Activated CD4-positive, alpha-beta T cell treated with anti-CD3 and anti-CD28 coated beads, Interleukin-2, amount 10 ng/mL, durations not matched to agents 7 days and 5 days (primary cell): Measurements from ENCODE around the gene AKAP1. TPM values are rescaled to one million over a fixed set of nuclear protein-coding genes. Genes with fewer than 3 reads are reported as not detected.

Source experiments
- CTCF ChIA-PET: fragments of 350-600 bp; sonication (Branson Sonifier 250); formaldehyde crosslinking; loops from one replicate; lab custom pipeline; 2021; ENCODE audit warnings: antibody characterized with exemption; lab: Charles Lee
- POLR2A ChIA-PET: fragments of 350-600 bp; sonication (Branson Sonifier 250); formaldehyde crosslinking; loops from one replicate; lab custom pipeline; 2021; ENCODE audit warnings: antibody characterized with exemption; lab: Charles Lee
- DNase-seq: peaks from one replicate; pipeline ENCODE4 v3.0.0-alpha.2; 2020
- H3K27ac Mint-ChIP-seq: one replicate; pipeline ENCODE4 v1.8.0; 2021; ENCODE audit warnings: mild to moderate bottlenecking, moderate library complexity, mixed read lengths
- H3K27me3 Mint-ChIP-seq: one replicate; pipeline ENCODE4 v1.8.0; 2021; ENCODE audit warnings: mixed read lengths
- H3K36me3 Mint-ChIP-seq: one replicate; pipeline ENCODE4 v1.8.0; 2021; ENCODE audit warnings: low read depth, mixed read lengths
- H3K4me1 Mint-ChIP-seq: one replicate; pipeline ENCODE4 v1.8.0; 2021; ENCODE audit warnings: mixed read lengths
- H3K4me3 Mint-ChIP-seq: one replicate; pipeline ENCODE4 v1.8.0; 2021; ENCODE audit warnings: mild to moderate bottlenecking, moderate library complexity, mixed read lengths
- H3K9me3 Mint-ChIP-seq: one replicate; pipeline ENCODE4 v1.8.0; 2021; ENCODE audit warnings: mixed read lengths
- total RNA-seq, 2 experiments: library from RNA; stranded (reverse); gene quantifications; one replicate each; pipeline ENCODE4 v1.2.3, GENCODE V29; 2021

Gene AKAP1
- total RNA-seq, 2 experiments from 2014 or later, result 25.4 to 29.7 TPM

DNA sequence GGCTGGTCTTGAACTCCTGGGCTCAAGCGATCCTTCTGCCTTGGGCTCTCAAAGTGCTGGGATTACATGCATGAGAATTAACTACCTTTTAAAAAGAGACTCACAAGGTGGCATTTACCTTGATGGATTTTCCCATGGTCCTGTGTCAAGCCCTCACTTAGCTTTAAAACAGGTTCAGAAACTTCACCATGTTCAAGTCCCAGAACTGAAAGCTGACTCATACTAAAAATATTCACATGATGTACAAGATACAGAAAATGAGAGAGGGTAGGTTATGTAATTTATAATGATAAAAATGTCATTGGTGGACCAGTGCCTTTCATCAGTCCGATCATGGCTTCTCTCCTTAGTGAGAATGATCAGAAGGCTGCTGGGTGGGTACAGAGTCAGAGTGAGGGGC lies 4.3 kb upstream of the AKAP1 start:
- peaks cover 16% of the 10 kb centered on the region for H3K4me1 Mint-ChIP-seq
- H3K4me3 Mint-ChIP-seq, result no peak overlapping the region
- POLR2A ChIA-PET, result no interaction called here
- no peaks in the 10 kb centered on the region for H3K9me3 Mint-ChIP-seq
- DNase-seq, result no peak
- peaks cover 6% of the 10 kb centered on the region for H3K27me3 Mint-ChIP-seq
- no peaks in the 10 kb centered on the region for H3K36me3 Mint-ChIP-seq
- CTCF ChIA-PET, result no interaction called here
- no peak overlapping the region for H3K27ac Mint-ChIP-seq

GRCh38 chr17:57082441-57082840 lies 2.6 kb upstream of the AKAP1 start:
- POLR2A ChIA-PET, result no interaction called here
- no peaks in the 10 kb centered on the region for H3K36me3 Mint-ChIP-seq
- H3K9me3 Mint-ChIP-seq, result no peaks in the 10 kb centered on the region
- peaks cover 4% of the 10 kb centered on the region for H3K27me3 Mint-ChIP-seq
- peaks cover 29% of the 10 kb centered on the region for H3K4me1 Mint-ChIP-seq
- no peak overlapping the region for H3K27ac Mint-ChIP-seq
- no peak overlapping the region for H3K4me3 Mint-ChIP-seq
- CTCF ChIA-PET, result interaction anchor here (0.7 kb wide), 1 partner anchor 202 kb away, joined by 3 read pairs; no protein-coding TSS in a partner anchor
- DNase-seq, result no peak

- Mint-ChIP-seq H3K9me3 (no peaks in the 10 kb centered on the region), H3K27me3 (peaks cover 4% of the 10 kb centered on the region), H3K4me3 (peak overlapping the region; percentile 86), H3K27ac (peak overlapping the region; percentile 94), H3K36me3 (no peaks in the 10 kb centered on the region), H3K4me1 (peaks cover 37% of the 10 kb centered on the region)
- CTCF ChIA-PET, result interaction anchor here (0.6 to 1.6 kb wide), 4 partner anchors 18 to 106 kb away, joined by 3 to 5 read pairs (median 3); partner anchors contain the start of gene SCPEP1
- POLR2A ChIA-PET, result no interaction called here
- no peak for DNase-seq
These were observed 665 bp upstream of the AKAP1 start for GRCh38 chr17:57084361-57084801.

GRCh38 chr17:57085448-57086068 lies 512 bp downstream of the AKAP1 start:
- H3K9me3 Mint-ChIP-seq, result no peaks in the 10 kb centered on the region
- peak overlapping the region; percentile 86 for H3K27ac Mint-ChIP-seq
- CTCF ChIA-PET, result interaction anchor here (0.6 to 1.6 kb wide), 7 partner anchors 8 to 107 kb away, joined by 3 to 5 read pairs (median 3); partner anchors contain the start of gene SCPEP1
- H3K4me3 Mint-ChIP-seq, result peak overlapping the region; percentile 81
- H3K4me1 Mint-ChIP-seq, result peaks cover 44% of the 10 kb centered on the region
- peak; percentile 62 for DNase-seq
- H3K27me3 Mint-ChIP-seq, result peaks cover 4% of the 10 kb centered on the region
- H3K36me3 Mint-ChIP-seq, result no peaks in the 10 kb centered on the region
- POLR2A ChIA-PET, result no interaction called here

- no peaks in the 10 kb centered on the region for H3K9me3 Mint-ChIP-seq
- no peaks in the 10 kb centered on the region for H3K36me3 Mint-ChIP-seq
- H3K4me1 Mint-ChIP-seq, result peaks cover 44% of the 10 kb centered on the region
- H3K4me3 Mint-ChIP-seq, result peak overlapping the region; percentile 81
- peak overlapping the region; percentile 86 for H3K27ac Mint-ChIP-seq
- ChIA-PET POLR2A (interaction anchor here (0.6 kb wide), 1 partner anchor 249 kb away, joined by 3 read pairs; no protein-coding TSS in a partner anchor), CTCF (interaction anchor here (0.6 kb wide), 4 partner anchors 36 to 599 kb away, joined by 3 to 5 read pairs (median 4); no protein-coding TSS in a partner anchor)
- DNase-seq, result peak; percentile 20
- H3K27me3 Mint-ChIP-seq, result no peaks in the 10 kb centered on the region
These were observed 1.3 kb downstream of the AKAP1 start for GRCh38 chr17:57086069-57086930.

DNA sequence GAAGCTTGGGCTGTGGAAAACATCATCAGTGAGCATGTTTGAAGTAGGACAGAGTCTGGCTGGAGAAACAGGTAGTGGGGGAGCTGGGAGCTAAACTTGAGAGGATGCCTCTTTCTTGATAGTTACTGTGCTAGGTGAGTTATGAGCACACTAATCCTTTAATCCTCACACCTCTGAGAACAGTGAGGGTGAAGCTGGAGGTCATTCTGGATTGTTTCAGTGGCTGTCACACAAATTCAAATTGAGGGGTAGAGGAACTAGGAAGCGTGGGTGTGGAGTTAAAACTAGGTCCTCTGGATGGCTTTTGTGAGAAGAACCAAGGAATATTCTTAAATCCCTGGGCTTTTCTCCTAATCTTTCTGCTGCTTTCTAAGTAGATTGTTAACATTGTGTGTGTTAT lies 3.3 kb downstream of the AKAP1 start:
- ChIA-PET CTCF (no interaction called here), POLR2A (no interaction called here)
- no peaks in the 10 kb centered on the region for H3K36me3 Mint-ChIP-seq
- DNase-seq, result no peak
- no peaks in the 10 kb centered on the region for H3K9me3 Mint-ChIP-seq
- H3K4me3 Mint-ChIP-seq, result no peak overlapping the region
- no peak overlapping the region for H3K27ac Mint-ChIP-seq
- no peaks in the 10 kb centered on the region for H3K27me3 Mint-ChIP-seq
- peaks cover 38% of the 10 kb centered on the region for H3K4me1 Mint-ChIP-seq

- Mint-ChIP-seq H3K27ac (no peak overlapping the region), H3K36me3 (no peaks in the 10 kb centered on the region), H3K4me3 (no peak overlapping the region), H3K27me3 (no peaks in the 10 kb centered on the region), H3K9me3 (no peaks in the 10 kb centered on the region), H3K4me1 (peaks cover 30% of the 10 kb centered on the region)
- ChIA-PET CTCF (no interaction called here), POLR2A (no interaction called here)
- DNase-seq, result no peak
These were observed 4.3 kb downstream of the AKAP1 start for GRCh38 chr17:57089391-57089790.

GRCh38 chr17:57090560-57091185 lies 5.6 kb downstream of the AKAP1 start:
- ChIA-PET CTCF (no interaction called here), POLR2A (no interaction called here)
- no peak overlapping the region for H3K4me3 Mint-ChIP-seq
- H3K27me3 Mint-ChIP-seq, result no peaks in the 10 kb centered on the region
- no peaks in the 10 kb centered on the region for H3K36me3 Mint-ChIP-seq
- DNase-seq, result no peak
- no peaks in the 10 kb centered on the region for H3K9me3 Mint-ChIP-seq
- no peak overlapping the region for H3K27ac Mint-ChIP-seq
- H3K4me1 Mint-ChIP-seq, result peaks cover 28% of the 10 kb centered on the region

- DNase-seq, result no peak
- H3K4me1 Mint-ChIP-seq, result peaks cover 27% of the 10 kb centered on the region
- no peaks in the 10 kb centered on the region for H3K36me3 Mint-ChIP-seq
- H3K4me3 Mint-ChIP-seq, result no peak overlapping the region
- no peaks in the 10 kb centered on the region for H3K9me3 Mint-ChIP-seq
- no peaks in the 10 kb centered on the region for H3K27me3 Mint-ChIP-seq
- CTCF ChIA-PET, result no interaction called here
- H3K27ac Mint-ChIP-seq, result no peak overlapping the region
- POLR2A ChIA-PET, result no interaction called here
These were observed 6.2 kb downstream of the AKAP1 start for GRCh38 chr17:57091186-57091618.

- ChIA-PET POLR2A (no interaction called here), CTCF (no interaction called here)
- H3K27ac Mint-ChIP-seq, result no peak overlapping the region
- no peaks in the 10 kb centered on the region for H3K27me3 Mint-ChIP-seq
- no peaks in the 10 kb centered on the region for H3K36me3 Mint-ChIP-seq
- peaks cover 17% of the 10 kb centered on the region for H3K4me1 Mint-ChIP-seq
- no peaks in the 10 kb centered on the region for H3K9me3 Mint-ChIP-seq
- no peak for DNase-seq
- H3K4me3 Mint-ChIP-seq, result no peak overlapping the region
These were observed 7.1 kb downstream of the AKAP1 start for GRCh38 chr17:57092171-57092570.

GRCh38 chr17:57092779-57093178 lies 7.7 kb downstream of the AKAP1 start:
- H3K4me1 Mint-ChIP-seq, result peaks cover 12% of the 10 kb centered on the region
- no peak overlapping the region for H3K27ac Mint-ChIP-seq
- H3K36me3 Mint-ChIP-seq, result no peaks in the 10 kb centered on the region
- no peaks in the 10 kb centered on the region for H3K9me3 Mint-ChIP-seq
- ChIA-PET POLR2A (no interaction called here), CTCF (no interaction called here)
- no peak overlapping the region for H3K4me3 Mint-ChIP-seq
- DNase-seq, result no peak
- H3K27me3 Mint-ChIP-seq, result no peaks in the 10 kb centered on the region

- Mint-ChIP-seq H3K9me3 (no peaks in the 10 kb centered on the region), H3K27me3 (no peaks in the 10 kb centered on the region), H3K4me3 (no peak overlapping the region), H3K27ac (no peak overlapping the region), H3K4me1 (peaks cover 3% of the 10 kb centered on the region), H3K36me3 (no peaks in the 10 kb centered on the region)
- ChIA-PET POLR2A (no interaction called here), CTCF (interaction anchor here (0.9 to 1.1 kb wide), 2 partner anchors 9 to 12 kb away, joined by 3 read pairs; no protein-coding TSS in a partner anchor)
- no peak for DNase-seq
These were observed 11.6 kb downstream of the AKAP1 start for GRCh38 chr17:57096472-57097202.
